Muscle layer of duodenum (tissue), 2 donors: ENCODE data around the gene NEURL1.

Experiments
- H3K27ac ChIP-seq: one replicate; pipeline ENCODE4 v1.7.0; 2013; ENCODE audit warnings: mild to moderate bottlenecking, low read length
- H3K27me3 ChIP-seq: one replicate; pipeline ENCODE4 v1.7.0; 2013; ENCODE audit warnings: low read depth, mild to moderate bottlenecking, control low read depth, low read length
- H3K36me3 ChIP-seq, 2 donors: one replicate each; pipeline ENCODE4 v1.7.0; 2013; ENCODE audit warnings: low read length in 2 of 2, control low read depth in 1 of 2, mild to moderate bottlenecking in 1 of 2; ENCODE audit not compliant: insufficient read depth in 2 of 2, control insufficient read depth in 1 of 2
- H3K4me1 ChIP-seq, 2 donors: one replicate each; pipeline ENCODE4 v1.7.0; 2013; ENCODE audit warnings: low read length in 2 of 2, mild to moderate bottlenecking in 2 of 2, control low read depth in 1 of 2, moderate library complexity in 1 of 2; ENCODE audit not compliant: insufficient read depth in 2 of 2, control insufficient read depth in 1 of 2
- H3K4me3 ChIP-seq, 2 donors: one replicate each; pipeline ENCODE4 v1.7.0; 2013; ENCODE audit warnings: low read length in 2 of 2, low read depth in 1 of 2, mild to moderate bottlenecking in 1 of 2
- H3K9me3 ChIP-seq, 2 donors: one replicate each; pipeline ENCODE4 v1.7.0; 2013; ENCODE audit warnings: low read length in 2 of 2, control low read depth in 1 of 2, mild to moderate bottlenecking in 1 of 2; ENCODE audit not compliant: control insufficient read depth in 1 of 2
- donor health status: healthy.

NEURL1 gene

GRCh38 chr10:103452506-103453230, 40.8 kb upstream of the NEURL1 start:
- Histone ChIP-seq H3K4me3 (peak overlapping the region; percentile 77 to 87), H3K27me3 (no peaks in the 10 kb centered on the region), H3K4me1 (peaks cover 12 to 20% of the 10 kb centered on the region in 2 donors), H3K9me3 (no peaks in the 10 kb centered on the region), H3K36me3 (peaks cover 3 to 11% of the 10 kb centered on the region in 2 donors), H3K27ac (no peak overlapping the region)

GRCh38 chr10:103454026-103454425, 39.5 kb upstream of the NEURL1 start:
- Histone ChIP-seq H3K36me3 (peaks cover 0 to 8% of the 10 kb centered on the region in 2 donors), H3K4me3 (no peak overlapping the region), H3K27me3 (no peaks in the 10 kb centered on the region), H3K27ac (no peak overlapping the region), H3K4me1 (peaks cover 12 to 15% of the 10 kb centered on the region in 2 donors), H3K9me3 (no peaks in the 10 kb centered on the region)

GRCh38 chr10:103455235-103455634, 38.3 kb upstream of the NEURL1 start:
- H3K27me3 ChIP-seq, result no peaks in the 10 kb centered on the region
- H3K4me3 ChIP-seq, result no peak overlapping the region
- H3K36me3 ChIP-seq, result no peaks in the 10 kb centered on the region
- H3K9me3 ChIP-seq, result no peaks in the 10 kb centered on the region
- H3K27ac ChIP-seq, result no peak overlapping the region
- peaks cover 2 to 6% of the 10 kb centered on the region in 2 donors for H3K4me1 ChIP-seq

GRCh38 chr10:103456074-103456660, 37.3 kb upstream of the NEURL1 start:
- H3K9me3 ChIP-seq, result no peaks in the 10 kb centered on the region
- H3K27ac ChIP-seq, result no peak overlapping the region
- H3K4me1 ChIP-seq, result no peaks in the 10 kb centered on the region
- H3K4me3 ChIP-seq, result no peak overlapping the region
- no peaks in the 10 kb centered on the region for H3K27me3 ChIP-seq
- H3K36me3 ChIP-seq, result no peaks in the 10 kb centered on the region

GRCh38 chr10:103457176-103457712, 36.3 kb upstream of the NEURL1 start:
- Histone ChIP-seq H3K4me3 (no peak overlapping the region), H3K9me3 (no peaks in the 10 kb centered on the region), H3K36me3 (no peaks in the 10 kb centered on the region), H3K27me3 (no peaks in the 10 kb centered on the region), H3K27ac (no peak overlapping the region), H3K4me1 (no peaks in the 10 kb centered on the region)

- Histone ChIP-seq H3K36me3 (no peaks in the 10 kb centered on the region), H3K27ac (no peak overlapping the region), H3K4me1 (no peaks in the 10 kb centered on the region), H3K9me3 (no peaks in the 10 kb centered on the region), H3K27me3 (no peaks in the 10 kb centered on the region), H3K4me3 (no peak overlapping the region)
These were observed 35.5 kb upstream of the NEURL1 start for GRCh38 chr10:103457896-103458583.

GRCh38 chr10:103458720-103459119, 34.8 kb upstream of the NEURL1 start, which contains the start of gene CALHM1:
TSS of gene CALHM1 (minus strand) at chr10:103458900. CDS start at chr10:103458751, 149 bp downstream.
- Histone ChIP-seq H3K36me3 (no peaks in the 10 kb centered on the region), H3K9me3 (no peaks in the 10 kb centered on the region), H3K4me3 (no peak within 1 kb of the TSS), H3K27me3 (no peaks in the 10 kb centered on the region), H3K27ac (no peak within 1 kb of the TSS), H3K4me1 (no peaks in the 10 kb centered on the region)

- Histone ChIP-seq H3K9me3 (no peaks in the 10 kb centered on the region), H3K27ac (no peak overlapping the region), H3K4me1 (no peaks in the 10 kb centered on the region), H3K36me3 (no peaks in the 10 kb centered on the region), H3K27me3 (no peaks in the 10 kb centered on the region), H3K4me3 (no peak overlapping the region)
These were observed 33.9 kb upstream of the NEURL1 start for GRCh38 chr10:103459615-103460014.

- Histone ChIP-seq H3K27me3 (no peaks in the 10 kb centered on the region), H3K9me3 (no peaks in the 10 kb centered on the region), H3K4me1 (no peaks in the 10 kb centered on the region), H3K4me3 (no peak overlapping the region), H3K27ac (no peak overlapping the region), H3K36me3 (no peaks in the 10 kb centered on the region)
These were observed 30.0 kb upstream of the NEURL1 start for GRCh38 chr10:103463499-103463898.

GRCh38 chr10:103465411-103466179, 27.9 kb upstream of the NEURL1 start:
- Histone ChIP-seq H3K27ac (no peak overlapping the region), H3K9me3 (no peaks in the 10 kb centered on the region), H3K36me3 (no peaks in the 10 kb centered on the region), H3K4me1 (no peaks in the 10 kb centered on the region), H3K4me3 (no peak overlapping the region), H3K27me3 (no peaks in the 10 kb centered on the region)

- Histone ChIP-seq H3K27ac (no peak overlapping the region), H3K36me3 (no peaks in the 10 kb centered on the region), H3K9me3 (no peaks in the 10 kb centered on the region), H3K4me3 (no peak overlapping the region), H3K4me1 (no peaks in the 10 kb centered on the region), H3K27me3 (no peaks in the 10 kb centered on the region)
These were observed 26.8 kb upstream of the NEURL1 start for GRCh38 chr10:103466734-103467133.
